GM23248 (cell line): Measurements from ENCODE around the gene RALY.

Experiments used
- EZH2 ChIP-seq: fragments of 200-600 bp; sonication (generic); IDR thresholded peaks from 2 replicates; pipeline ENCODE4 v1.6.1; 2018; ENCODE audit warnings: antibody characterized with exemption, mild to moderate bottlenecking; ENCODE audit not compliant: insufficient read depth, poor library complexity, severe bottlenecking
- EZH2phosphoT487 ChIP-seq: fragments of 200-600 bp; sonication (generic); IDR thresholded peaks from 2 replicates; pipeline ENCODE4 v1.6.1; 2018; ENCODE audit warnings: antibody characterized with exemption, moderate library complexity, mild to moderate bottlenecking, low read depth; ENCODE audit not compliant: insufficient read depth

DNA sequence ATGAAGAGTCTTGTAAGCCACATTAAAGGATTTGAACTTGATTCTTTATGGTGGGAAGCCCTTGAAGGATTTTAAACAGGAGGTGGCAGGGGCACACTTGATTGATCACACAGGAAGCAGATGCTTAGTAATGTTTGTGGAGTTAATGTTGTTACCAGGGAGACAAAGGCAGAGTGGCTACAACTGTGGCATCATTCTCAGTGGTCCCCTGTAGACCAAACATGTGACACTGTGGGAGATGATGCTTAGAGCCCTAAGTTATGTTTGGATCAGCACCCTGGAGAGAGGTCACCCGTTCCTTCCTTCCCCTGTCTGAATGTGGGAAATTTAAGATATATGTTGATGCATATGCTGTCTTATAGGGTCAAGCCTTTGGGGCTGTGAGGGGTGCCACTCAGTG is 65.1 kb downstream of the RALY start:
- TF ChIP-seq EZH2 = no peak
- no peak for TF ChIP-seq EZH2phosphoT487
